BE2C (cell line): ENCODE results near the gene MAML2.

Experiments used
- DNase-seq: peaks from one replicate; pipeline ENCODE4 v3.0.0-alpha.2; 2020
- H3K27me3 ChIP-seq: fragments of 250-450 bp; sonication (Bioruptor Pico); 2 replicates; pipeline ENCODE4 v1.5.1; 2020; ENCODE audit warnings: mild to moderate bottlenecking
- H3K36me3 ChIP-seq: fragments of 250-450 bp; sonication (Bioruptor Pico); 2 replicates; pipeline ENCODE4 v1.5.1; 2020; ENCODE audit warnings: mild to moderate bottlenecking
- H3K4me1 ChIP-seq: fragments of 250-450 bp; sonication (Bioruptor Pico); 2 replicates; pipeline ENCODE4 v1.5.1; 2020
- H3K4me3 ChIP-seq: 2 replicates; pipeline ENCODE4 v1.5.1; 2011; ENCODE audit warnings: low read depth, low read length
- H3K9me3 ChIP-seq: fragments of 250-450 bp; sonication (Bioruptor Pico); 2 replicates; pipeline ENCODE4 v1.5.1; 2020
- TF ChIP-seq, protein P1 (sequence below): IDR thresholded peaks from 2 replicates; pipeline ENCODE4 v1.5.1; 2012; ENCODE audit warnings: mild to moderate bottlenecking, low read depth, low read length

Gene MAML2

DNA sequence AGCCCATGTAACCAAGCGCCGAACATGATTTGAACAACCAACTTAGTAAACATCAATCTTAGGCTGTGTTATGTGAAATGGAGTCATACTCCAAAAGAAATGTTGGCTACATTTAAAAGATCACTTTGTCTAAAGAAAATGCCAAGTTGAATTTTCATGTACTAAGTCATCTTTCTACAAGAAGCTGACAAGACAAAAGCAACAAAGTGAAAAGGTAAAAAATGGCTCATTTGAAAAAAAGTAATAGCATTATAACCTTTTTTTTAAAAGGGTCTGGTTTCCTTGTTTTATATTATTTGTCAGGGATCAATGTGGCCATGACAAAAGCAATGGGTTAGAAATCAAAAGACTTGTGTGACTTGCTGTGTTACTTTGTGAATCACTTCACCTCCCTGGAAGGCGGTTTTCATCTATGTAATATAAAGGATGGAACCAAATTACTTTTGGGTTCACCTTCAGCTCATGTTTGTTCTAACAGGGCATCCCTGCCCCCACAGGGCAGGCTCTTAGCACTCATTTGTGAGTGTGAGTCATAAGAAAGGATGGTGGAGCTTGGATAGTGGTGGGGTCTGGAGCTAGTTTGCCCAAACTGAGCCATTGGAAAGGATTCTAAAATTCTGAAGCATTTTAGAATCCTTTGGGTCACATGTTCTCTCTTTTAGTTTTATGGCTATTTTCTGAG, 287.1 kb downstream of the MAML2 start:
- H3K36me3 ChIP-seq = no peaks in the 10 kb centered on the region
- TF ChIP-seq, protein P1, sequence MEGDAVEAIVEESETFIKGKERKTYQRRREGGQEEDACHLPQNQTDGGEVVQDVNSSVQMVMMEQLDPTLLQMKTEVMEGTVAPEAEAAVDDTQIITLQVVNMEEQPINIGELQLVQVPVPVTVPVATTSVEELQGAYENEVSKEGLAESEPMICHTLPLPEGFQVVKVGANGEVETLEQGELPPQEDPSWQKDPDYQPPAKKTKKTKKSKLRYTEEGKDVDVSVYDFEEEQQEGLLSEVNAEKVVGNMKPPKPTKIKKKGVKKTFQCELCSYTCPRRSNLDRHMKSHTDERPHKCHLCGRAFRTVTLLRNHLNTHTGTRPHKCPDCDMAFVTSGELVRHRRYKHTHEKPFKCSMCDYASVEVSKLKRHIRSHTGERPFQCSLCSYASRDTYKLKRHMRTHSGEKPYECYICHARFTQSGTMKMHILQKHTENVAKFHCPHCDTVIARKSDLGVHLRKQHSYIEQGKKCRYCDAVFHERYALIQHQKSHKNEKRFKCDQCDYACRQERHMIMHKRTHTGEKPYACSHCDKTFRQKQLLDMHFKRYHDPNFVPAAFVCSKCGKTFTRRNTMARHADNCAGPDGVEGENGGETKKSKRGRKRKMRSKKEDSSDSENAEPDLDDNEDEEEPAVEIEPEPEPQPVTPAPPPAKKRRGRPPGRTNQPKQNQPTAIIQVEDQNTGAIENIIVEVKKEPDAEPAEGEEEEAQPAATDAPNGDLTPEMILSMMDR = no peak
- peak; percentile 19 for DNase-seq

GRCh38 chr11:96054870-96055705, 287.9 kb downstream of the MAML2 start:
- no peak for DNase-seq
- H3K4me1 ChIP-seq = peaks cover 7% of the 10 kb centered on the region
- no peaks in the 10 kb centered on the region for H3K9me3 ChIP-seq
- H3K4me3 ChIP-seq = no peak overlapping the region
- H3K27me3 ChIP-seq = no peaks in the 10 kb centered on the region
- TF ChIP-seq, protein P1 = peak; percentile 69
- H3K36me3 ChIP-seq = no peaks in the 10 kb centered on the region

More for the DNA sequence above, 287.1 kb downstream of the MAML2 start:
- Histone ChIP-seq H3K27me3 (no peaks in the 10 kb centered on the region), H3K9me3 (no peaks in the 10 kb centered on the region), H3K4me3 (no peak overlapping the region), H3K4me1 (peaks cover 7% of the 10 kb centered on the region)

DNA sequence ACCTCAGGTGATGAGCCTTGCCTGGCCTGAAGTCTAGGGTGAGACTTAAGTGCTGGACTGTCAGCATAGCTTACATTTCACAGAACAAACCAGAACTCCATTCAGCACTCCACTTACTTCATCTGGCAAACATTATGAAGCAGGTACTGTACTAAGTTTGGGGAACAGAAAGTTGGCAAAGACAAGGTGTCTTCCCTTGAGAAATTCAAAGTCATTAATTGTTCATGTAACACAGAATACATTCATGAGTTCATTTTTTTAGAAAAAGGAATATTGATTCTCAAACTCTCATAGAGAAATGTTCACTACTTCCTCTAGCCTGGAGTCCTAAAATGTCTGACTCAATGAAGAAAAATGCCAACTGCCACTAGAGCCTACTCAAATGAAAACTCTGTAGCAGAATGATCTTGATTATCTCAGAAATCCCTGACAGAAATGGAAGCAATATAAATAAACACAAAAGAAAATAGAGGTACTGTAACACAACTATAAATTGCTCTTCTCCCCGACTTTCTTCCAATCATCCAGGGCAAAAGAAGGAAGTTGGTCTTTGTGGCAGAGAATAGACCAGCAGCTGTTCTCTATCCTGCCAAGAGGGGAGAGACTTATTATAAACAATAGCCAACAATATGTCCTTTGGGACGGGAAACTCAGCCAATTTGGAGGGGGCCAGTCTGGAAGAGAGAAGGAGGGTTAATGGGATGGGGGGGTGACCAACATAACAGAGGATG, 289.9 kb downstream of the MAML2 start:
- H3K4me3 ChIP-seq = no peak overlapping the region
- DNase-seq = no peak
- TF ChIP-seq, protein P1 = no peak
- no peaks in the 10 kb centered on the region for H3K36me3 ChIP-seq
- H3K9me3 ChIP-seq = no peaks in the 10 kb centered on the region
- no peaks in the 10 kb centered on the region for H3K27me3 ChIP-seq
- peaks cover 7% of the 10 kb centered on the region for H3K4me1 ChIP-seq

GRCh38 chr11:96051820-96052219, 291.2 kb downstream of the MAML2 start:
- Histone ChIP-seq H3K4me1 (peaks cover 7% of the 10 kb centered on the region), H3K36me3 (no peaks in the 10 kb centered on the region), H3K4me3 (no peak overlapping the region), H3K9me3 (no peaks in the 10 kb centered on the region), H3K27me3 (no peaks in the 10 kb centered on the region)
- TF ChIP-seq, protein P1 = no peak
- no peak for DNase-seq

GRCh38 chr11:96050435-96051182, 292.4 kb downstream of the MAML2 start:
- DNase-seq = no peak
- H3K4me3 ChIP-seq = no peak overlapping the region
- no peaks in the 10 kb centered on the region for H3K9me3 ChIP-seq
- no peaks in the 10 kb centered on the region for H3K36me3 ChIP-seq
- H3K4me1 ChIP-seq = peaks cover 7% of the 10 kb centered on the region
- TF ChIP-seq, protein P1 = peak; percentile 24
- H3K27me3 ChIP-seq = no peaks in the 10 kb centered on the region
